Left lung (tissue), 10 donors: Measurements from ENCODE around the gene FOXK2. TPM values are rescaled to one million over a fixed set of nuclear protein-coding genes. Genes with fewer than 3 reads are reported as not detected.

Experiments
- ATAC-seq: fragments of 200-7000 bp; cut with Tn5 transposase; one replicate; pipeline ENCODE4 v1.9.1; 2020; ENCODE audit warnings: moderate library complexity
- DNase-seq, 4 donors: peaks; one replicate each; pipeline ENCODE4 v3.0.0-alpha.2; 2013 to 2020
- H3K27ac ChIP-seq, 2 donors: fragments of 200-600 bp; sonication (generic) in 1 of 2; one replicate each; pipeline versions ENCODE4 v1.5.0 to v1.8.0; 2020 to 2021
- H3K27me3 ChIP-seq, 2 donors: fragments of 200-600 bp; sonication (generic) in 1 of 2; one replicate each; pipeline versions ENCODE4 v1.5.0 to v1.8.0; 2020 to 2021
- H3K36me3 ChIP-seq, 2 donors: fragments of 200-600 bp; sonication (generic) in 1 of 2; one replicate each; pipeline versions ENCODE4 v1.5.0 to v1.8.0; 2020 to 2021
- H3K4me1 ChIP-seq, 2 donors: fragments of 200-600 bp; one replicate each; pipeline ENCODE4 v1.8.0; 2021
- H3K4me3 ChIP-seq, 2 donors: fragments of 200-600 bp; sonication (generic) in 1 of 2; one replicate each; pipeline versions ENCODE4 v1.5.0 to v1.8.0; 2020 to 2021; ENCODE audit warnings: mild to moderate bottlenecking in 1 of 2
- H3K9me3 ChIP-seq, 2 donors: fragments of 200-600 bp; sonication (generic) in 1 of 2; one replicate each; pipeline versions ENCODE4 v1.5.0 to v1.8.0; 2020 to 2021
- CTCF ChIP-seq, 2 donors: fragments of 200-600 bp; sonication (generic) in 1 of 2; IDR thresholded peaks; one replicate each; pipeline versions ENCODE4 v1.5.0 to v1.8.0; 2021; ENCODE audit warnings: antibody characterized with exemption in 2 of 2
- intact Hi-C, 2 donors: fragments of 100-400 bp; cut with DNase I; formaldehyde crosslinking; loops; one replicate each; pipeline versions ENCODE4 v1.11.2 to v1.14.2; 2022
- polyA plus RNA-seq, 6 donors: library from polyadenylated mRNA; unstranded; fragments of 120-200 nt; gene quantifications; one replicate each; pipeline ENCODE4 v1.2.1, GENCODE V29; 2013; ENCODE audit not compliant: insufficient read length in 6 of 6
- total RNA-seq, 2 donors: library from RNA; stranded (reverse); fragmentation: NEBNext Ultra II Directional; extraction: Animal tissue kit (Norgen Biotek cat#: 25700); gene quantifications; one replicate each; pipeline ENCODE4 v1.2.1, GENCODE V29; 2021
- donor health status: DM: no; HTN: yes; CAD: no.
- donor health status: DM: no; HTN: no; CAD: no.

FOXK2 gene
- total and polyA plus RNA-seq, 8 donors: 31.2 to 57.0 (median 38.1) TPM

- no peak for TF ChIP-seq CTCF (IDR thresholded peaks at IDR 0.05)
- peaks cover 0 to 13% of the 10 kb centered on the region in 2 donors for H3K4me1 ChIP-seq
- H3K9me3 ChIP-seq: no peaks in the 10 kb centered on the region
- H3K27me3 ChIP-seq: no peaks in the 10 kb centered on the region
- peaks cover 0 to 98% of the 10 kb centered on the region in 2 donors for H3K36me3 ChIP-seq
- DNase-seq (peak in 1 of 4 donors; percentile 2), ATAC-seq (no peak)
- no peak overlapping the region for H3K27ac ChIP-seq
- H3K4me3 ChIP-seq: no peak overlapping the region
- intact Hi-C loops: no loop called here
Measured at GRCh38 chr17:82623707-82624106, 104.2 kb downstream of the FOXK2 start.

GRCh38 chr17:82627405-82627804, 107.9 kb downstream of the FOXK2 start:
- H3K4me3 ChIP-seq: no peak overlapping the region
- DNase-seq: peak in 1 of 4 donors; percentile 55
- intact Hi-C loops: no loop called here
- H3K4me1 ChIP-seq: peaks cover 0 to 13% of the 10 kb centered on the region in 2 donors
- ATAC-seq: no peak
- peak overlapping the region in 1 of 2 donors; percentile 37 for H3K27ac ChIP-seq
- no peak for TF ChIP-seq CTCF (IDR thresholded peaks at IDR 0.05)
- no peaks in the 10 kb centered on the region for H3K27me3 ChIP-seq
- peaks cover 0 to 88% of the 10 kb centered on the region in 2 donors for H3K36me3 ChIP-seq
- H3K9me3 ChIP-seq: no peaks in the 10 kb centered on the region

GRCh38 chr17:82629748-82630147, 110.2 kb downstream of the FOXK2 start:
- DNase-seq (peak in 1 of 4 donors; percentile 17), ATAC-seq (no peak)
- Histone ChIP-seq H3K27me3 (no peaks in the 10 kb centered on the region), H3K4me1 (peaks cover 0 to 13% of the 10 kb centered on the region in 2 donors), H3K36me3 (peaks cover 0 to 85% of the 10 kb centered on the region in 2 donors), H3K27ac (no peak overlapping the region), H3K4me3 (no peak overlapping the region), H3K9me3 (no peaks in the 10 kb centered on the region)
- intact Hi-C loops: no loop called here
- no peak for TF ChIP-seq CTCF (IDR thresholded peaks at IDR 0.05)

- no peaks in the 10 kb centered on the region for H3K27me3 ChIP-seq
- H3K27ac ChIP-seq: no peak overlapping the region
- no peak overlapping the region for H3K4me3 ChIP-seq
- peaks cover 0 to 13% of the 10 kb centered on the region in 2 donors for H3K4me1 ChIP-seq
- TF ChIP-seq CTCF (IDR thresholded peaks at IDR 0.05): no peak
- ATAC-seq: no peak
- DNase-seq: peak in 1 of 4 donors; percentile 4
- no peaks in the 10 kb centered on the region for H3K9me3 ChIP-seq
- peaks cover 0 to 81% of the 10 kb centered on the region in 2 donors for H3K36me3 ChIP-seq
- intact Hi-C loops: no loop called here
Measured at GRCh38 chr17:82630212-82630611, 110.7 kb downstream of the FOXK2 start.

- H3K9me3 ChIP-seq: no peaks in the 10 kb centered on the region
- H3K27me3 ChIP-seq: no peaks in the 10 kb centered on the region
- no peak for ATAC-seq
- no peak for DNase-seq
- no peak overlapping the region for H3K27ac ChIP-seq
- no peak overlapping the region for H3K4me3 ChIP-seq
- no peak for TF ChIP-seq CTCF (IDR thresholded peaks at IDR 0.05)
- peaks cover 0 to 13% of the 10 kb centered on the region in 2 donors for H3K4me1 ChIP-seq
- H3K36me3 ChIP-seq: peaks cover 0 to 67% of the 10 kb centered on the region in 2 donors
- intact Hi-C loops: no loop called here
Measured at GRCh38 chr17:82631544-82631943, 112.0 kb downstream of the FOXK2 start.
